Cardiac fibroblast (primary cell): ENCODE data around the gene IL18.
A peak's percentile ranks its signal among the peaks of the same experiment; 100 is the strongest.

Experiments used
- DNase-seq, 2 donors: peaks; one replicate each; pipeline versions ENCODE4 v3.0.0 to v3.0.0-alpha.2; 2010; ENCODE audit warnings: low read depth in 2 of 2
- H3K4me3 ChIP-seq, 2 donors: replicated peaks in 1 of 2; 1 replicate in 1 of 2; 2 replicates in 1 of 2; pipeline ENCODE4 v1.5.1; 2011; ENCODE audit warnings: low read depth in 2 of 2, low read length in 2 of 2, mild to moderate bottlenecking in 2 of 2, moderate library complexity in 1 of 2
- TF ChIP-seq, protein P1 (sequence below): IDR thresholded peaks from one replicate; pipeline ENCODE4 v1.5.1; 2011; ENCODE audit warnings: low read depth, mild to moderate bottlenecking, low read length, inconsistent platforms

IL18 gene

DNA sequence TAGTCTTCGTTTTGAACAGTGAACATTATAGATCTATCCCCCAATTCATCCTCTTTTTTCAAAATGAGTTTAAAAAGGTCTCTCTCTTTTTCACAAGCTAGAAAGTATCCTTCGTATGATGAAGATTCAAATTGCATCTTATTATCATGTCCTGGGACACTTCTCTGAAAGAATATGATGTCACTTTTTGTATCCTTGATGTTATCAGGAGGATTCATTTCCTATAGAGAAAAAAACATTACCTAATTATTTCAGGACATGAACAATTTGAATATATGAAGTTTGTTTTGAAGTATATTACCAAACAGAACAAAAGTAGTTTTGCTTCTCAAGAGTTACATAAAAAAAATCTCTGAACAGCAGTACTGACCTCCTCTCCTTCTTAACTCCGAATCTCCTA lies 20.3 kb downstream of the IL18 start:
- no peak overlapping the region for H3K4me3 ChIP-seq
- no peak for DNase-seq
- TF ChIP-seq, protein P1, sequence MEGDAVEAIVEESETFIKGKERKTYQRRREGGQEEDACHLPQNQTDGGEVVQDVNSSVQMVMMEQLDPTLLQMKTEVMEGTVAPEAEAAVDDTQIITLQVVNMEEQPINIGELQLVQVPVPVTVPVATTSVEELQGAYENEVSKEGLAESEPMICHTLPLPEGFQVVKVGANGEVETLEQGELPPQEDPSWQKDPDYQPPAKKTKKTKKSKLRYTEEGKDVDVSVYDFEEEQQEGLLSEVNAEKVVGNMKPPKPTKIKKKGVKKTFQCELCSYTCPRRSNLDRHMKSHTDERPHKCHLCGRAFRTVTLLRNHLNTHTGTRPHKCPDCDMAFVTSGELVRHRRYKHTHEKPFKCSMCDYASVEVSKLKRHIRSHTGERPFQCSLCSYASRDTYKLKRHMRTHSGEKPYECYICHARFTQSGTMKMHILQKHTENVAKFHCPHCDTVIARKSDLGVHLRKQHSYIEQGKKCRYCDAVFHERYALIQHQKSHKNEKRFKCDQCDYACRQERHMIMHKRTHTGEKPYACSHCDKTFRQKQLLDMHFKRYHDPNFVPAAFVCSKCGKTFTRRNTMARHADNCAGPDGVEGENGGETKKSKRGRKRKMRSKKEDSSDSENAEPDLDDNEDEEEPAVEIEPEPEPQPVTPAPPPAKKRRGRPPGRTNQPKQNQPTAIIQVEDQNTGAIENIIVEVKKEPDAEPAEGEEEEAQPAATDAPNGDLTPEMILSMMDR, result no peak

DNA sequence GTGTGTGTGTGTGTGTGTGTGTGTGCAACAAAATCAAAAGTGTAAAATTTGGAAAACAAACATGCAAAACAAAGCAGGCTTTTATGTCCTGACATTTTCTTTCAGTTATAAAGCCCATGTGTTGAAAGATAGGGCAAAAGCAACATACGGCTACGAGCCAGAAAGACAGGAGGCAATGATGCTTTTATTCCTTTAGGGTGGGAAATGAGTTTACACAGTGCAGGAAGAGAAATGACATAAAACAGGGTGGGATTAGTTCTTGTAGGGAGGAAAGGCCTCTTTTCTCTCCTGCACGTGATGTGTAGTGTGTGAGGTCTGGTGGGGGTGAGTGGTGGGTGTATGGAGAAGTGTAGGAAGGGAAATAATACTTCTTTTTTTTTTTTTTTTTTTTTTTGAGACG lies 29.4 kb downstream of the IL18 start:
- no peak overlapping the region for H3K4me3 ChIP-seq
- TF ChIP-seq, protein P1, result no peak
- no peak for DNase-seq

DNA sequence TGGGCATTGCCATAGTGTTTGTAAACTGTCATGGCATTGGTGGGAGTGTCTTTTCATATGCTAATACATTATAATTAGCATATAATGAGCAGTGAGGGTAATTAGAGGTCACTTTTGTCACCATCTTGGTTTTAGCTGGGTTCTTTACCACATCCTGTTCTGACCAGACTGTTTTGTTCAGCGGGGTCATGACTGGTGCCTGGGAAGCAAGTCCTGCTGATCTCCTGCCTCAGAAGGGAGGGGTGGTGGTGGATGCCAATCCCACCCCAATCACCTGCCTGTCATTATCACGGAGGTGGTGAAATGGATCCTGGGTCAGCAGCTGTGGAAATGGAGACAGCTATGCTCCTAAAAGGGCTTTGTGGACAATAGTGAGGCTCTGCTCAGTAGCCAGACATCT lies 31.2 kb downstream of the IL18 start:
- TF ChIP-seq, protein P1, result no peak
- no peak for DNase-seq
- H3K4me3 ChIP-seq, result no peak overlapping the region

DNA sequence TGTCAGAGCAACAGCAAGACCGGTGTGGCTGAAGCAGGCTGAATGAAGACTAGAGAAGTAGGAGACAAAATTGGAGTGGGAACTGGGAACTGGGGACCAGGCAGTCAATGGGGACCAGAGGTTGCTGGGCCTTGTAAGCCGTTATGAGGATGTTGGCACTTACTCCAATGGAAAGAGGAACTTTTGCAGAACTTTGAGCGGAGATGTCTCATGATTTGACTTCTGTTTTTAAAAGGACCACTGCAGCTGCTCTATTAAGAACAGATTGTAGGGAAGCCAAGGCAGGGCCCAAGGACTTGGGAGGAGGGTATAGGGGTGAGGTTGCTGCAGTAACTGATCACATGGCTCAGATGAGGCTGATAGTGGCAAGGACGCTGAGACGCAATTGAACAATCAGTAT lies 34.2 kb downstream of the IL18 start:
- no peak for DNase-seq
- TF ChIP-seq, protein P1, result no peak
- H3K4me3 ChIP-seq, result no peak overlapping the region

DNA sequence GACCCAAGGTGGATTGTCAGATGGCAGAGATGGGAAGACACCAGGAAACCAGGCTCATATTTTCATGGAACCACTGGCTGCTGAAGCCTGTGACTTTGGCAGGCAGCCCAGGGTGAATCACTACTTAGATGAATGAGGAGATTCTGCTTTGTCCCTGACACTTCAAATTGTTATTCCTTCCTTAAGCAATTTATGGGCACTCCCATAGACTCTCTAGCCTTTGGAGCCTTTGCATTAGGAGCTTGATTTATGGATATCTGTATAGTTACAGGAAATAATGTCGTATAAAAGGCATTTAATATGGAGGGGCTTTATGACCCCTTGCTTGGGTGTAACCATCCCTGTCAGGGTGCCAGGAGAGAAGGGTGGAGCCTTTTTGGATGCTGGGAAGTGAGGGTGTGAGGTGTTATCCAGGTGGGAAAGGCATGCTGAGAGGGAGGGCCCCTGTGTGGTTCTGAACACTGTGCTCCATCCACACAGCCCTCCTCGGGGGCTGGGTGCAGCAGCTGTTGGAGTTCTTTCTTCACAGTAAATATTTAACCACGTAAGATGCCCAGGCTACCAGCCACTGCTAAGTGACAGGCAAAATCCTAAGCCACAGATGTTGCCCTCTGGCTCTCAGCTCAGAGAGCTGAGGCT lies 35.3 kb downstream of the IL18 start:
- no peak overlapping the region for H3K4me3 ChIP-seq
- DNase-seq, result peak; percentile 55 to 80
- TF ChIP-seq, protein P1, result no peak

DNA sequence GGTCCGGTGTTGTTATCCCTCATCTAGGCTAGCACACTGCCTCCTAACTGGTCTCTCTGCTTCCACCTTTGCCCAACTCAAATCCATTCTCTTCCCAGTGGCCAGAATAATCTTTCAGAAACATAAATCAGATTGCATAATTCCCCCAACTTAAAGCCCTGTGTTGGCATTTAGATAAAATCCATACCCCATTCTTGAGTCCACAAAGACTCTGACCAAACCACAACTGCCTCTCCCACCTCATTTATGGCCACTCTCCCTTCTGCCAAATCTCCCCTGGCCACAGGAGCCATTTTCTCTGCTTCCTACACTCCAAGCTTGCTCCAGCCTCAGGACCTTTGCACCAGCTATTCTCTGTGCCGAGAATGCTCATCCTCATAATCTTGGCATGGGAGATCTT lies 36.8 kb downstream of the IL18 start:
- no peak overlapping the region for H3K4me3 ChIP-seq
- TF ChIP-seq, protein P1, result no peak
- DNase-seq, result no peak

DNA sequence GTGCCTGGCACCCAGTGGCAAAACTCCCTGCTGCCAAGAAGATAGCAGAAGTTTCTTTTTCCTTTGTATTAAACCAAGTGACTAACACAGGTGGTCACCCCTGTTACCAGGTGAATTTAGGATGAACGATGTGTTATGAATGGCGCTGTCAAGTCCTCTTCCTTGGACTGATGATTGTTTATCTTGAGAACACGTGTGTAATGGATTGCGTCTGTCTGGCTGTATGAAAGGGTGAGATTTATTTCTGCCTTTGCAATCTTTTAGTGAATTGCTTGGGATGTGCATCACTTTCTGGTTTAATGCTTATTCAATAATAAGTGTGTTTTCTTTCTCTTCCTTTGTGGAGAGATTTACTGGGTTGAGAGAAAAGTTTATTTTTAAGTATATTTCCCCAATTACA lies 40.8 kb downstream of the IL18 start:
- DNase-seq, result no peak
- no peak overlapping the region for H3K4me3 ChIP-seq
- TF ChIP-seq, protein P1, result no peak
